Heart left ventricle (tissue), 13 donors: ENCODE data around the gene BCAS4.

Experiments
- POLR2A ChIP-seq, 2 donors: fragments of 450-650 bp; IDR thresholded peaks; one replicate each; pipeline ENCODE4 v1.6.1; 2017; ENCODE audit warnings: antibody characterized with exemption in 2 of 2, mild to moderate bottlenecking in 2 of 2, moderate library complexity in 2 of 2
- TF ChIP-seq, protein P1 (sequence below), 12 donors: fragments of 200-600 bp; sonication (generic) in 4 of 12; IDR thresholded peaks; one replicate each; pipeline versions ENCODE4 v1.5.0 to v1.8.0; 2018 to 2022; ENCODE audit warnings: antibody characterized with exemption in 12 of 12, mild to moderate bottlenecking in 5 of 12
- donor health status: ischemic (EF 13 %, LVEDD 7.1; RV severe dilation, severe dysfunction).
- donor health status: DM: no; HTN: yes; CAD: no.
- donor health status: DM: no; HTN: no; CAD: no.
- donor health status: ischemic (EF 25% LVEDD 6.9; RV normal size, moderate dysfunction).
- donor health status: ischemic (EF 25% LVEDD 5.7; RV mildly dilated, moderate dysfunction).
- donor health status: ischemic (EF 35%, LVEDD 5.7; RV mildly dilated, moderate dysfunction).
- donor health status: nonischemic (EF 11% LVEDD 7.7; RV severe dilation, severe dysfunction).
- donor health status: DM: yes; HTN: yes; CAD: no.
- donor health status: PGD.
- donor health status: ischemic (EF 29% LVEDD 5.4; RV normal size, mild dysfunction).
- donor health status: nonischemic (EF 23%, LVEDD 6.1; RV moderate dilation, normal function).

DNA sequence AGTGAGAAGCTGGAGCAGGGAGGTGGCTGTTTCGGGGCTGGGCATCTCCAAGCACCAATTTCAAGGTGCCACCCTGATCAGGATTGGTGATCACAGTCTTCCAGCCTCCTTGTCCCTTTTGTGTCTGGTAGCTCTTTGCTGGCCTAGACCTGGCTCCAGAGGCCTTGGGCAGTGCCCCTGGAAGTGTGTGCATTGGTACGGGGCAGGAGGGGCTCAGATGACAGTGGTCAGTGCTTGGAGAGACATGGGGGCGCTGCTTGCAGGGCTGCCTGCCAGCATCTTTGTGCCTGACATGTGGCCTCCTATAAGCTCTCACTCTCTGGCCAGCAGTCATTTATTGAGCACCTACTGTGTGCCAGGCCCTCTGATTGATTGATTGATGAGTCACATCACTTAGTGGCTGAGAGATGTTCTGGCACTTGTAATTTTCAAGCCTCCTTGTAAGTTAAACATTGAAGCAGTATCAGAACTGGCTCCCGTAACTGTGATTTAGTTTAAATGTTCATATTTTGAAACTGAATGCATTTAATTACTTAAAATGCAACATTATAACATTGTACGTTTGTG is 61.7 kb downstream of the BCAS4 start:
- TF ChIP-seq, protein P1, sequence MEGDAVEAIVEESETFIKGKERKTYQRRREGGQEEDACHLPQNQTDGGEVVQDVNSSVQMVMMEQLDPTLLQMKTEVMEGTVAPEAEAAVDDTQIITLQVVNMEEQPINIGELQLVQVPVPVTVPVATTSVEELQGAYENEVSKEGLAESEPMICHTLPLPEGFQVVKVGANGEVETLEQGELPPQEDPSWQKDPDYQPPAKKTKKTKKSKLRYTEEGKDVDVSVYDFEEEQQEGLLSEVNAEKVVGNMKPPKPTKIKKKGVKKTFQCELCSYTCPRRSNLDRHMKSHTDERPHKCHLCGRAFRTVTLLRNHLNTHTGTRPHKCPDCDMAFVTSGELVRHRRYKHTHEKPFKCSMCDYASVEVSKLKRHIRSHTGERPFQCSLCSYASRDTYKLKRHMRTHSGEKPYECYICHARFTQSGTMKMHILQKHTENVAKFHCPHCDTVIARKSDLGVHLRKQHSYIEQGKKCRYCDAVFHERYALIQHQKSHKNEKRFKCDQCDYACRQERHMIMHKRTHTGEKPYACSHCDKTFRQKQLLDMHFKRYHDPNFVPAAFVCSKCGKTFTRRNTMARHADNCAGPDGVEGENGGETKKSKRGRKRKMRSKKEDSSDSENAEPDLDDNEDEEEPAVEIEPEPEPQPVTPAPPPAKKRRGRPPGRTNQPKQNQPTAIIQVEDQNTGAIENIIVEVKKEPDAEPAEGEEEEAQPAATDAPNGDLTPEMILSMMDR (IDR thresholded peaks at IDR 0.05) = no peak
- no peak for TF ChIP-seq POLR2A (IDR thresholded peaks at IDR 0.05)
